Trophoblast cell (in vitro differentiated cells and primary cell): ENCODE results near the gene RABL6.

Experiments used
- DNase-seq, 2 donors: peaks; one replicate each; pipeline ENCODE4 v3.0.0-alpha.2; 2016
- H2AFZ ChIP-seq: 2 replicates; pipeline ENCODE4 v1.6.1; 2013; ENCODE audit warnings: low read length, moderate library complexity, mild to moderate bottlenecking; ENCODE audit not compliant: insufficient read depth, poor library complexity
- H2AK5ac ChIP-seq: 2 replicates; pipeline ENCODE4 v1.6.1; 2013; ENCODE audit warnings: mild to moderate bottlenecking, low read length
- H2BK120ac ChIP-seq: 2 replicates; pipeline ENCODE4 v1.6.1; 2013; ENCODE audit warnings: low read length, mild to moderate bottlenecking, moderate library complexity; ENCODE audit not compliant: insufficient read depth, poor library complexity
- H2BK12ac ChIP-seq: 2 replicates; pipeline ENCODE4 v1.6.1; 2013; ENCODE audit warnings: mild to moderate bottlenecking, low read length, moderate library complexity
- H2BK5ac ChIP-seq: 2 replicates; pipeline ENCODE4 v1.6.1; 2013; ENCODE audit warnings: low read length, low read depth, moderate library complexity, mild to moderate bottlenecking; ENCODE audit not compliant: poor library complexity
- H3K14ac ChIP-seq: 2 replicates; pipeline ENCODE4 v1.6.1; 2013; ENCODE audit warnings: mild to moderate bottlenecking, low read length
- H3K18ac ChIP-seq: 2 replicates; pipeline ENCODE4 v1.6.1; 2013; ENCODE audit warnings: mild to moderate bottlenecking, low read length
- H3K23ac ChIP-seq: 2 replicates; pipeline ENCODE4 v1.6.1; 2013; ENCODE audit warnings: low read length
- H3K27ac ChIP-seq: 2 replicates; pipeline ENCODE4 v1.5.1; 2013; ENCODE audit warnings: low read depth, mild to moderate bottlenecking, inconsistent platforms, low read length, moderate library complexity
- H3K27me3 ChIP-seq: 2 replicates; pipeline ENCODE4 v1.6.1; 2013; ENCODE audit warnings: inconsistent platforms, mild to moderate bottlenecking, low read length, moderate library complexity; ENCODE audit not compliant: insufficient read depth
- H3K36me3 ChIP-seq, 2 experiments: 1 replicate in 1 of 2; 2 replicates in 1 of 2; pipeline ENCODE4 v1.6.1; 2013; ENCODE audit warnings: low read length in 2 of 2, mild to moderate bottlenecking in 2 of 2, moderate library complexity in 1 of 2; ENCODE audit not compliant: insufficient read depth in 2 of 2, control insufficient read depth in 1 of 2
- H3K4ac ChIP-seq: 2 replicates; pipeline ENCODE4 v1.6.1; 2013; ENCODE audit warnings: low read depth, mild to moderate bottlenecking, low read length, moderate library complexity
- H3K4me1 ChIP-seq, 2 experiments: 1 replicate in 1 of 2; 2 replicates in 1 of 2; pipeline ENCODE4 v1.6.1; 2013; ENCODE audit warnings: low read length in 2 of 2, mild to moderate bottlenecking in 2 of 2, moderate library complexity in 1 of 2; ENCODE audit not compliant: insufficient read depth in 2 of 2, control insufficient read depth in 1 of 2
- H3K4me2 ChIP-seq: 2 replicates; pipeline ENCODE4 v1.6.1; 2013; ENCODE audit warnings: inconsistent platforms, mild to moderate bottlenecking, low read length, moderate library complexity
- H3K4me3 ChIP-seq: 2 replicates; pipeline ENCODE4 v1.5.1; 2013; ENCODE audit warnings: mild to moderate bottlenecking, low read depth, low read length, inconsistent platforms
- H3K79me1 ChIP-seq: one replicate; pipeline ENCODE4 v1.6.1; 2013; ENCODE audit warnings: low read length
- H3K79me2 ChIP-seq: 2 replicates; pipeline ENCODE4 v1.6.1; 2013; ENCODE audit warnings: low read length, mild to moderate bottlenecking; ENCODE audit not compliant: control insufficient read depth, insufficient read depth, poor library complexity
- H3K9ac ChIP-seq: 2 replicates; pipeline ENCODE4 v1.6.1; 2013; ENCODE audit warnings: mild to moderate bottlenecking, low read length
- H3K9me3 ChIP-seq: 2 replicates; pipeline ENCODE4 v1.6.1; 2013; ENCODE audit warnings: low read depth, mild to moderate bottlenecking, control low read depth, inconsistent platforms, low read length; ENCODE audit not compliant: insufficient read depth
- H4K12ac ChIP-seq: 2 replicates; pipeline ENCODE4 v1.6.1; 2013; ENCODE audit warnings: low read depth, mild to moderate bottlenecking, low read length, moderate library complexity
- H4K8ac ChIP-seq: 2 replicates; pipeline ENCODE4 v1.6.1; 2013; ENCODE audit warnings: low read depth, mild to moderate bottlenecking, low read length, moderate library complexity
- H4K91ac ChIP-seq: one replicate; pipeline ENCODE4 v1.6.1; 2013; ENCODE audit warnings: low read depth, mild to moderate bottlenecking, low read length, moderate library complexity
- WGBS: extraction: QIAGEN DNeasy Blood & Tissue Kit; methylation state at CpG from one replicate; pipeline ENCODE4 v1.1.7; 2013; ENCODE audit warnings: missing lambda C conversion rate; ENCODE audit not compliant: insufficient read length, insufficient coverage; ENCODE audit errors: extremely low coverage; 5-methylcytosine and 5-hydroxymethylcytosine counted together

RABL6 gene

GRCh38 chr9:136829981-136830885 is 22.5 kb downstream of the RABL6 start:
- Histone ChIP-seq H3K79me1 (no peaks in the 10 kb centered on the region), H2BK5ac (no peak overlapping the region), H3K18ac (no peak overlapping the region), H2AFZ (no peak overlapping the region), H3K4ac (no peak overlapping the region), H3K14ac (no peak overlapping the region), H3K9ac (no peak overlapping the region), H3K36me3 (peaks cover 82 to 84% of the 10 kb centered on the region in 2 experiments), H4K8ac (no peak overlapping the region), H4K91ac (no peak overlapping the region), H3K4me3 (no peak overlapping the region), H3K9me3 (no peaks in the 10 kb centered on the region), H2BK12ac (no peak overlapping the region), H2AK5ac (no peak overlapping the region), H2BK120ac (no peak overlapping the region), H3K23ac (no peak overlapping the region), H4K12ac (no peak overlapping the region), H3K27ac (no peak overlapping the region), H3K4me1 (no peaks in the 10 kb centered on the region), H3K27me3 (no peaks in the 10 kb centered on the region), H3K79me2 (no peaks in the 10 kb centered on the region), H3K4me2 (no peak overlapping the region)
- WGBS: no CpG with 5 or more reads among the region's 41 CpGs
- no peak for DNase-seq

- H3K14ac ChIP-seq: no peak overlapping the region
- H4K12ac ChIP-seq: no peak overlapping the region
- H2AFZ ChIP-seq: no peak overlapping the region
- no peak overlapping the region for H3K23ac ChIP-seq
- peaks cover 82 to 85% of the 10 kb centered on the region in 2 experiments for H3K36me3 ChIP-seq
- WGBS: no CpG with 5 or more reads among the region's 30 CpGs
- H2AK5ac ChIP-seq: no peak overlapping the region
- no peak overlapping the region for H3K27ac ChIP-seq
- H3K79me1 ChIP-seq: no peaks in the 10 kb centered on the region
- H4K8ac ChIP-seq: no peak overlapping the region
- no peaks in the 10 kb centered on the region for H3K4me1 ChIP-seq
- no peak overlapping the region for H3K4ac ChIP-seq
- no peak overlapping the region for H3K9ac ChIP-seq
- H3K9me3 ChIP-seq: no peaks in the 10 kb centered on the region
- H3K79me2 ChIP-seq: no peaks in the 10 kb centered on the region
- H4K91ac ChIP-seq: no peak overlapping the region
- no peak overlapping the region for H2BK12ac ChIP-seq
- H3K4me3 ChIP-seq: no peak overlapping the region
- DNase-seq: no peak
- no peaks in the 10 kb centered on the region for H3K27me3 ChIP-seq
- H2BK120ac ChIP-seq: no peak overlapping the region
- H3K4me2 ChIP-seq: no peak overlapping the region
- no peak overlapping the region for H3K18ac ChIP-seq
- no peak overlapping the region for H2BK5ac ChIP-seq
These were observed 23.4 kb downstream of the RABL6 start for GRCh38 chr9:136831002-136831719.

GRCh38 chr9:136831720-136832104 is 24.0 kb downstream of the RABL6 start:
- Histone ChIP-seq H3K27me3 (no peaks in the 10 kb centered on the region), H4K12ac (no peak overlapping the region), H3K9ac (no peak overlapping the region), H3K23ac (no peak overlapping the region), H3K79me1 (no peaks in the 10 kb centered on the region), H3K27ac (no peak overlapping the region), H4K91ac (no peak overlapping the region), H3K79me2 (no peaks in the 10 kb centered on the region), H2BK120ac (no peak overlapping the region), H3K18ac (no peak overlapping the region), H2BK12ac (no peak overlapping the region), H2AFZ (no peak overlapping the region), H2BK5ac (no peak overlapping the region), H3K4me3 (no peak overlapping the region), H3K4me2 (no peak overlapping the region), H3K9me3 (no peaks in the 10 kb centered on the region), H3K14ac (no peak overlapping the region), H4K8ac (no peak overlapping the region), H3K4me1 (no peaks in the 10 kb centered on the region), H3K4ac (no peak overlapping the region), H2AK5ac (no peak overlapping the region), H3K36me3 (peaks cover 81 to 85% of the 10 kb centered on the region in 2 experiments)
- no peak for DNase-seq
- no CpG with 5 or more reads among the region's 23 CpGs for WGBS

GRCh38 chr9:136832581-136832980 is 24.8 kb downstream of the RABL6 start:
- no peak overlapping the region for H4K8ac ChIP-seq
- H4K12ac ChIP-seq: no peak overlapping the region
- no peak overlapping the region for H2BK120ac ChIP-seq
- no peak overlapping the region for H2AK5ac ChIP-seq
- H3K4ac ChIP-seq: no peak overlapping the region
- H2AFZ ChIP-seq: no peak overlapping the region
- no peaks in the 10 kb centered on the region for H3K27me3 ChIP-seq
- H3K27ac ChIP-seq: no peak overlapping the region
- H3K4me2 ChIP-seq: no peak overlapping the region
- no peaks in the 10 kb centered on the region for H3K9me3 ChIP-seq
- no peak overlapping the region for H2BK12ac ChIP-seq
- peaks cover 75 to 81% of the 10 kb centered on the region in 2 experiments for H3K36me3 ChIP-seq
- WGBS: no CpG with 5 or more reads among the region's 9 CpGs
- H3K9ac ChIP-seq: no peak overlapping the region
- no peaks in the 10 kb centered on the region for H3K4me1 ChIP-seq
- no peaks in the 10 kb centered on the region for H3K79me1 ChIP-seq
- H3K79me2 ChIP-seq: no peaks in the 10 kb centered on the region
- no peak overlapping the region for H3K4me3 ChIP-seq
- H4K91ac ChIP-seq: no peak overlapping the region
- no peak overlapping the region for H3K14ac ChIP-seq
- H3K23ac ChIP-seq: no peak overlapping the region
- no peak overlapping the region for H2BK5ac ChIP-seq
- peak in 1 of 2 donors; percentile 16 for DNase-seq
- H3K18ac ChIP-seq: no peak overlapping the region
